HUES6 (cell line): ENCODE data around the gene FOXM1.

Source experiments
- H3K27ac ChIP-seq: 2 replicates; pipeline ENCODE4 v1.7.0; 2013; ENCODE audit warnings: low read depth, mild to moderate bottlenecking, low read length, inconsistent platforms
- H3K27me3 ChIP-seq: 2 replicates; pipeline ENCODE4 v1.6.1; 2013; ENCODE audit warnings: low read length; ENCODE audit not compliant: control insufficient read depth, insufficient read depth
- H3K36me3 ChIP-seq: 2 replicates; pipeline ENCODE4 v1.6.1; 2013; ENCODE audit warnings: low read length; ENCODE audit not compliant: control insufficient read depth, insufficient read depth
- H3K4me1 ChIP-seq: 2 replicates; pipeline ENCODE4 v1.6.1; 2013; ENCODE audit warnings: low read length; ENCODE audit not compliant: control insufficient read depth, insufficient read depth
- H3K4me3 ChIP-seq: 2 replicates; pipeline ENCODE4 v1.5.1; 2013; ENCODE audit warnings: low read depth, low read length
- H3K9ac ChIP-seq: one replicate; pipeline ENCODE4 v1.6.1; 2013; ENCODE audit warnings: mild to moderate bottlenecking, low read length
- H3K9me3 ChIP-seq: 2 replicates; pipeline ENCODE4 v1.6.1; 2013; ENCODE audit warnings: low read depth, low read length; ENCODE audit not compliant: control insufficient read depth, insufficient read depth

FOXM1 gene

GRCh38 chr12:2823483-2823882 lies 53.5 kb downstream of the FOXM1 start:
- Histone ChIP-seq H3K9ac (no peak overlapping the region), H3K9me3 (no peaks in the 10 kb centered on the region), H3K27ac (no peak overlapping the region), H3K4me3 (no peak overlapping the region), H3K4me1 (peaks cover 24% of the 10 kb centered on the region), H3K27me3 (no peaks in the 10 kb centered on the region), H3K36me3 (peaks cover 86% of the 10 kb centered on the region)

- Histone ChIP-seq H3K27me3 (no peaks in the 10 kb centered on the region), H3K4me3 (no peak overlapping the region), H3K27ac (no peak overlapping the region), H3K36me3 (peaks cover 78% of the 10 kb centered on the region), H3K9me3 (no peaks in the 10 kb centered on the region), H3K9ac (no peak overlapping the region), H3K4me1 (peaks cover 21% of the 10 kb centered on the region)
These were observed 56.5 kb downstream of the FOXM1 start for GRCh38 chr12:2820432-2820831.

GRCh38 chr12:2819810-2820209 lies 57.2 kb downstream of the FOXM1 start:
- no peaks in the 10 kb centered on the region for H3K27me3 ChIP-seq
- peaks cover 16% of the 10 kb centered on the region; the same call in 1 of the 2 replicates for H3K4me1 ChIP-seq
- peaks cover 72% of the 10 kb centered on the region for H3K36me3 ChIP-seq
- no peak overlapping the region for H3K27ac ChIP-seq
- H3K9ac ChIP-seq: no peak overlapping the region
- no peaks in the 10 kb centered on the region for H3K9me3 ChIP-seq
- H3K4me3 ChIP-seq: no peak overlapping the region

- peak overlapping the region; percentile 91 for H3K9ac ChIP-seq
- H3K4me3 ChIP-seq: peak overlapping the region; percentile 81
- no peaks in the 10 kb centered on the region for H3K9me3 ChIP-seq
- no peaks in the 10 kb centered on the region for H3K4me1 ChIP-seq
- H3K27ac ChIP-seq: peak overlapping the region; percentile 91; the same call in 1 of the 2 replicates
- H3K27me3 ChIP-seq: no peaks in the 10 kb centered on the region
- H3K36me3 ChIP-seq: peaks cover 19% of the 10 kb centered on the region
These were observed 63.5 kb downstream of the FOXM1 start for GRCh38 chr12:2813214-2814185.

- no peaks in the 10 kb centered on the region for H3K27me3 ChIP-seq
- peak within 1 kb of the TSS; percentile 91 for H3K27ac ChIP-seq
- H3K4me1 ChIP-seq: no peaks in the 10 kb centered on the region
- peak within 1 kb of the TSS; percentile 81 for H3K4me3 ChIP-seq
- peak within 1 kb of the TSS; percentile 91 for H3K9ac ChIP-seq
- H3K9me3 ChIP-seq: no peaks in the 10 kb centered on the region
- 0 out of 2 replicates have a peak, but pooled peaks cover 10% of the 10 kb centered on the region for H3K36me3 ChIP-seq
These were observed 64.4 kb downstream of the FOXM1 start, which contains the start of gene ITFG2 for GRCh38 chr12:2812290-2813213. Gene ITFG2 (plus strand): TSS chr12:2812668. CDS start chr12:2812761, 93 bp downstream.

- Histone ChIP-seq H3K36me3 (0 out of 2 replicates have a peak, but pooled peaks cover 5% of the 10 kb centered on the region), H3K9ac (no peak overlapping the region), H3K4me3 (peak overlapping the region; percentile 81), H3K27me3 (no peaks in the 10 kb centered on the region), H3K4me1 (no peaks in the 10 kb centered on the region), H3K27ac (no peak overlapping the region), H3K9me3 (no peaks in the 10 kb centered on the region)
These were observed 65.2 kb downstream of the FOXM1 start for GRCh38 chr12:2811801-2812200.
